ENCODE data around the gene NXPH3.

The NXPH3 gene

DNA sequence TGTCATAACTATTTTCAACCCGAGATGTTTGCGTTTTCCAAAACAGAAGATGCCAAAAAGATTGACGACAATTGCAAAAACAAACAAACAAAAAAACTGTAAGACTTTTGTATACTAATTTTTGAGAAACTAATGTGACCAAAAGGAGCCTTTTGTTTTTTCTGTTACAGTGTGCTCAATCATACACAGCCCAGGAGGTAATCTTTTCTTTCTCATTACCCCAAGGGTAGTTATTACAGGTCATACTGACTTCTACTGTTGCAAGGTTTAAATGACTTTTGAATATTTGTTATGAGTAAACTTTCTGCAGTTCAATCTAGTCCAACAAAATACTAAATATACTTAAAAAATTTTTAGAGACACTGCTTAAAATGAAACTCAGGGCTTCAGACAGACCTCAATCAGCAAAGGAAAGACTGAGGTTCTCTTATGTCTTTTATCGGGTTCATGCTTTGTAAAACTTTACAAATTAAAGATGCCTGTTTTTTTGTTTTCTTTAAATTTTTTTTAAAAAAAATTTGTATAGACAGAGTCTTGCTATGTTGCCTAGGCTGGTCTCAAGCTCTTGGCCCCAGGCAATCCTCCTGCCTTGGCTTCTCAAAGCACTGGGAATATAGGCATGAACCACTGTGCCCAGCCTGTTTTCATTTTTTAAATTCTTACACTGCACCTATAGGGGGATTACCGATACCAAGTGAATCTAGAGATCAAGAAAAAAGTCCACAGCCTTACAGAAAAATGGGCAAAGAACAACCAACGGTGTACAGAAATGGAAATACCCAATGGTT lies 54.6 kb downstream of the NXPH3 start:
- no peak for DNase-seq

DNA sequence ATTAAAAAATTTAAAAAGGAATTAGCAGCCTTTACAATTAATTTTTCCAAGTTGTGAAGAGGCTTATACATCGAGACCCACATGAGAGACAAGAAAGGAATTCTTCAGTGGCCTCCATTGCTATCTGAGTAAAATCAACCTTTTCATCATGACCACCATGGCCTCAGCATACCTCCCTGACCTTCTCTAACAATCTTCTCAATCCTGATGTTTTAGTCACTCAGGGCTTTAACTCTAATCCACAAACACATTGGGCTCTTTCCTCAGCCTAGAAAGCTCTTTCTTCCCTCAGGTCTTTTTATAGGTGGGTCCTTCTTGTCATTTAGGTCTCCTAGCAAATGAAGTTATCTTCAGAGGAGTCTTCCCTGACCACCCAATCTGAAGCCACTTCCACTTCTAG lies 55.8 kb downstream of the NXPH3 start:
- DNase-seq, result no peak
